Adipocyte (in vitro differentiated cells): Measurements from ENCODE around the gene CDKN2D.
A peak's percentile ranks its signal among the peaks of the same experiment; 100 is the strongest.
"Not testable (repeated sequence)": the region's sequence is repeated elsewhere in the genome, so short reads cannot be mapped to it uniquely, and the experiment has no call there.

Source experiments
- DNase-seq: peaks from one replicate; pipeline ENCODE4 v3.0.0-alpha.2; 2015; ENCODE audit warnings: low read depth
- H3K27me3 ChIP-seq: replicated peaks from 2 replicates; pipeline ENCODE4 v1.7.0; 2013; ENCODE audit warnings: mild to moderate bottlenecking, low read length, moderate library complexity; ENCODE audit not compliant: control insufficient read depth, insufficient read depth
- H3K36me3 ChIP-seq: 2 replicates; pipeline ENCODE4 v1.7.0; 2013; ENCODE audit warnings: low read length, mild to moderate bottlenecking, moderate library complexity; ENCODE audit not compliant: control insufficient read depth, insufficient read depth, severe bottlenecking
- H3K4me1 ChIP-seq: 2 replicates; pipeline ENCODE4 v1.7.0; 2013; ENCODE audit warnings: mild to moderate bottlenecking, low read length, moderate library complexity; ENCODE audit not compliant: control insufficient read depth, insufficient read depth
- H3K4me3 ChIP-seq: 2 replicates; pipeline ENCODE4 v1.7.0; 2013; ENCODE audit warnings: mild to moderate bottlenecking, low read length, moderate library complexity
- H3K9ac ChIP-seq: 2 replicates; pipeline ENCODE4 v1.7.0; 2013; ENCODE audit warnings: mild to moderate bottlenecking, low read length, moderate library complexity
- H3K9me3 ChIP-seq: 2 replicates; pipeline ENCODE4 v1.7.0; 2013; ENCODE audit warnings: mild to moderate bottlenecking, low read length, moderate library complexity; ENCODE audit not compliant: control insufficient read depth

CDKN2D gene

DNA sequence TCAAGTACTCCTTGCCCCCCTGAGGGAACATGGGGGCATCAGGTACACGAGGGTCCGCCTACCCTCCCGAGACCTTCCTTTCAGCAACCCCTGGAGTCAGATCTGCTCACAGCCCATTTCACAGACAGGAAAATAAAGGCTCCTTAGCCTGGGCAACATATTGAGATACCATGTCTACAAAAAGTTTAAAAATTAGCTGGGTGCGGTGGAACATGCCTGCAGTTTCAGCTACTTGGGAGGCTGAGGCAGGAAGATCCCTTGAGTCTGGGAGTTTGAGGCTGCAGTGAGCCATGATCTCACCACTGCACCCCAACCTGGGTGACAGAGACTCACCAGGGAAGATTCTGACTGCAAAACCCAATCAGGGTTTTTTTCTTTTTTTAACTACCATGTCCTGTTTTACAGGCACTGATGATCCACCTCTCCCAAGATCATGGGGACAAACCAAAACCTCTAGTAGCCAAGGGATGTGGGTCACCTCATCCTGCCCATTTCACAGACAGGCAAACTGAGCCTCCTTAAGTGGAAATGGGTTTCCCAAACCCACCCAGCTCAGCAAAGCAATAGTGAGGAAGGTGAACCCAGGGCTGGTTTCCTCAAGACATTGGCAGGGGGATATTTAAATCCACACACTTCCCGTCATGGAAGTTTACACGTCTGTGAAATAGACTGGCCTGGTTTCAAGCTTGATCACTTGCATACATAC lies 6.4 kb upstream of the CDKN2D start:
- H3K9ac ChIP-seq: no peak overlapping the region
- no peak overlapping the region for H3K4me3 ChIP-seq
- no peak for DNase-seq
- H3K4me1 ChIP-seq: no peaks in the 10 kb centered on the region
- no peaks in the 10 kb centered on the region for H3K36me3 ChIP-seq
- no peaks in the 10 kb centered on the region for H3K27me3 ChIP-seq
- no peaks in the 10 kb centered on the region for H3K9me3 ChIP-seq

GRCh38 chr19:10574462-10574861 lies 5.7 kb upstream of the CDKN2D start:
- Histone ChIP-seq H3K27me3 (no peaks in the 10 kb centered on the region), H3K4me1 (peaks cover 1% of the 10 kb centered on the region), H3K36me3 (no peaks in the 10 kb centered on the region), H3K9ac (no peak overlapping the region), H3K4me3 (no peak overlapping the region), H3K9me3 (no peaks in the 10 kb centered on the region)
- DNase-seq: no peak

DNA sequence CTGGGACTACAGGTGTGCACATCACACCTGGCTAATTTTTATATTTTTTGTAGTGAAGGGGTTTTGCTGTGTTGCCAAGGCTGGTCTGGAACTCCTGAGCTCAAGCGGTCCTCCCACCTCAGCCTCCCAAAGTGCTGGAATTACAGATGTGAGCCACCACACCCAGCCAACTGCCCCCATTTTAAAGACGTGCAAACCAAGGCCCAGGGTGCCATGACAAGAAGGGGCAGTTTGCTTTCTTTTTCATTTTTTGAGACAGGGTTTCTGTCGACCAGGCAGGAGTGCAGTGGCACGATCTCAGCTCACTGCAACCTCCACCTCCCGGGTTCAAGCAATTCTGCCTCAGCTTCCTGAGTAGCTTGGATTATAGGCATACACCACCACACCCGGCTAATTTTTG lies 5.0 kb upstream of the CDKN2D start:
- H3K27me3 ChIP-seq, H3K36me3 ChIP-seq, H3K9me3 ChIP-seq, H3K4me3 ChIP-seq, H3K9ac ChIP-seq, H3K4me1 ChIP-seq, DNase-seq: not testable (repeated sequence)

- Histone ChIP-seq H3K9me3 (no peaks in the 10 kb centered on the region), H3K4me3 (peak overlapping the region; percentile 86), H3K4me1 (peaks cover 26% of the 10 kb centered on the region), H3K27me3 (no peaks in the 10 kb centered on the region), H3K36me3 (no peaks in the 10 kb centered on the region), H3K9ac (peak overlapping the region; percentile 84)
- peak; percentile 22 for DNase-seq
Observed at GRCh38 chr19:10568062-10568825, 535 bp downstream of the CDKN2D start.

- no peak for DNase-seq
- Histone ChIP-seq H3K27me3 (no peaks in the 10 kb centered on the region), H3K4me1 (peaks cover 26% of the 10 kb centered on the region), H3K4me3 (peak overlapping the region; percentile 86), H3K36me3 (peaks cover 1% of the 10 kb centered on the region), H3K9ac (peak overlapping the region; percentile 84), H3K9me3 (no peaks in the 10 kb centered on the region)
Observed at GRCh38 chr19:10567656-10568055, 1.1 kb downstream of the CDKN2D start.

DNA sequence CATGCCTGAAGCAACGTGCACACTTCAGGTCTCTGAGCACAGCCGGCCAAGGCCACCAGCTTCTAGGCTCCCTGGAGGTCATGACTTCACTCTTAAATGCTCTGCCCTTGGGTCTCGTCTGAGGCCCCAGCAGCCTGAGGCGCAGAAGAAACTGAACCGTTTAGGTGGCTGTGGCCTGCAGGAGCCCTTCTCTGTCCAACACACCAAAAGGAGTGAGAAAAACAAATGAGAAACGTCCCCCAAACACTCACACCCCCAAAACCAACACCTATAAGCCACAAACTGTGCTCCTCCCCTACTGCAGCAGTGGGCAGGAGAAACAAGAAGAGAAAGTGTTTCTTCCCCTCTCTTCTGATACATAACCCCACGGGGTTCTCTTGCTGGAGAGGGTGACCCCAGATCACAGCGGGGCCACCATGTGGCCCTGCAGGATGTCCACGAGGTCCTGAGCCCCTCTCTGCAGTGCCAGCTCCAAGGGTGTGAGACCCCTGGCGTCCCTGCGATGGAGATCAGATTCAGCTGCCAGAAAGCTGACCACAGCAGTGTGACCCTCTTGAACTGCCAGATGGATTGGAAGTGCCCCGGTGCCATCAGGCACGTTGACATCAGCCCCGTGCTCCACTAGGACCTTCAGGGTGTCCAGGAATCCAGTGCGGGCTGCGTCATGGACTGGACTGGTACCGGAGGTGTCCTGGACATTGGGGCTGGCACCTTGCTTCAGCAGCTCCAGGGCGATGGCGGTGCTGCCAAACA lies 1.9 kb downstream of the CDKN2D start:
- no peaks in the 10 kb centered on the region for H3K9me3 ChIP-seq
- peaks cover 3% of the 10 kb centered on the region for H3K36me3 ChIP-seq
- H3K4me1 ChIP-seq: peaks cover 26% of the 10 kb centered on the region
- no peak for DNase-seq
- H3K4me3 ChIP-seq: peak overlapping the region; percentile 92
- H3K9ac ChIP-seq: peak overlapping the region; percentile 85
- H3K27me3 ChIP-seq: no peaks in the 10 kb centered on the region

DNA sequence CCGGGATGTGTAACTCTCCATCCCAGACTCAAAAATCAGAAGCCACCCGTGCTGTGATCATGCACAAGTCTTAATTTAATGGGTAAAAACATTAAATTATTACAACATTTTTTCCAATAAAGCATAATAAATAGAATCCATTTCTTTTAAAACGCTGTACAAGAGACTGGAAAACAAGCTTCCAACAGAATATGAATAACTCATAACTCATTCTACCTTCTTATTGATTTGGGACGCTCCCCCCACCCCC lies 2.4 kb downstream of the CDKN2D start:
- Histone ChIP-seq H3K4me1 (peaks cover 26% of the 10 kb centered on the region), H3K9ac (peak overlapping the region; percentile 85), H3K27me3 (no peaks in the 10 kb centered on the region), H3K9me3 (no peaks in the 10 kb centered on the region), H3K4me3 (peak overlapping the region; percentile 92), H3K36me3 (peaks cover 3% of the 10 kb centered on the region)
- DNase-seq: no peak

DNA sequence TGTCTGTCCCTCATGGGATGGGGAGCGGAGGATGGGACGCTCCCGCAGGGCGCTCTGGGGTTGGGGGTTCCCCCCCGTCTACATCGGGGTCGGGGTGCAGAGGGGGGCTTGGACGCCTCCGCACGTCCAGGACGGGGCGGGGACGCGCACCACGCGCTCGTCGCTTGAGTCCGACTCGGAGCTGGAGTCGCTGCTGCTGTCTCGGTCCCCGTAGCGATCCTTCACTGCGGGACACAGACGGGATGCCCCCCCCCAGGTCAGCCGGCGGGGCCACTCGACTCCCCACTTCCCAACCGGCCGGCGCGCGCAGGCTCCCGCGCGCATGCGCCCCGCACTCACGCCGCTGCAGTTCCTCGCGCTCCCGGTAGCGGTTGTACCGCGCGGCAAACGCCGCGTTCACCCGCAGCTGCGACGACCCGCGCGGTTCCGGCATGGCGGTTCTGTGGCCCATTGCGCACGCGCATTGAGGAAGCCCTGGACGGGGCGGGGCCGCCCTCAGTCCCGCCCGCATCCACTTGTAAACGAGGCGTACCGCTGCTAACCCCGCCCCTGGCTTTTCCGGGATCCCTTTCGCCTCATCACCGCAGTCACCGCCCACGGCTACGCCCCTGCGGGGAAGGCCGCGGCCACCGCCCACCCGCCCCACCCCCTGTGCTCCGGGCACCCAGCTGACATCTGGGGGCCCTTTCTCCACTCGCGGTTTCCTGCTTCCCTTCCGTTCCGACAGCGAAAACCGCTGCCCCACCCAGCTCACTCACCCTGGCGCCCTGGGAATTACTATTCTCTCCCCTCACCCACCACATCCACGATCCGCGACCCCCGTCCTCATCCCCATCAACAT lies 3.0 kb downstream of the CDKN2D start, which contains the start of gene KRI1:
KRI1 (minus strand) TSS at position 444 of the 841 bp plus-strand sequence; CDS start at position 433, 11 bp downstream.
- Histone ChIP-seq H3K9ac (peak within 1 kb of the TSS; percentile 93), H3K9me3 (no peaks in the 10 kb centered on the region), H3K27me3 (no peaks in the 10 kb centered on the region), H3K4me3 (peak within 1 kb of the TSS; percentile 92), H3K4me1 (peaks cover 26% of the 10 kb centered on the region), H3K36me3 (peaks cover 6% of the 10 kb centered on the region)
- DNase-seq: peak; percentile 99

- H3K9ac ChIP-seq: peak overlapping the region; percentile 93
- H3K36me3 ChIP-seq: peaks cover 13% of the 10 kb centered on the region
- H3K9me3 ChIP-seq: no peaks in the 10 kb centered on the region
- peak overlapping the region; percentile 92 for H3K4me3 ChIP-seq
- H3K4me1 ChIP-seq: peaks cover 26% of the 10 kb centered on the region
- peak; percentile 69 for DNase-seq
- H3K27me3 ChIP-seq: no peaks in the 10 kb centered on the region
Observed at GRCh38 chr19:10565028-10565566, 3.7 kb downstream of the CDKN2D start.

- Histone ChIP-seq H3K4me3 (no peak overlapping the region), H3K9ac (no peak overlapping the region), H3K36me3 (peaks cover 32% of the 10 kb centered on the region), H3K27me3 (no peaks in the 10 kb centered on the region), H3K4me1 (peaks cover 17% of the 10 kb centered on the region), H3K9me3 (no peaks in the 10 kb centered on the region)
- no peak for DNase-seq
Observed at GRCh38 chr19:10562609-10563008, 6.2 kb downstream of the CDKN2D start.
